NCI-H2227 treated with DMSO at 0.1 percent for 48 hours (cell line): ENCODE results near the gene LPAR2.

Experiments
- DNase-seq: peaks from one replicate; lab custom pipeline; 2025; lab: John Stamatoyannopoulos, UW

The LPAR2 gene

GRCh38 chr19:19597809-19598306 lies 30.2 kb downstream of the LPAR2 start:
- no peak for DNase-seq

DNA sequence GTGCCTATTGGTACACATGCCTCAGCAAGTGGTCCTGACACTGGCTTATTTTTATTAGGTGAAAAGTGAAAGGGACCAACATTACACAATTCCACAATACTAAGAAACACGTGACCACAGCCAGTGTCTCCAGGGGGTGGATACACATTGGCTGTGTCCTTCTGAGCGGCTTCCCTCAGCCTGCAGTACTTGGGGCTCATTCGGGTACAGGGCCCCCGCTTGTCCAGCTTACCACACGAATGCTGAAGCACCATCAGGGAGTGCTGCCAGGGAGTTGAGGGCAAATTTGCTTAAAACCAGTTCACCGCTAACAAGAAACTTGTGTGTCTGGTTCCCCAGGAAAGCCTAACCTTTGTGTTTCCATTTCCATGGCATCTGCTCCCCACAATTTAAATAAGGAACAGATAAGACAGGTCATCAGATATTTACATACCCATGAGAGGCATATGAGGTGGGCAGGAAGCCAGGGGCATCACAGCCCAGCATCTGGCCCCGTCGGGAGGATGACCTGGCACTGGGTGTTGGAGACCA lies 32.8 kb downstream of the LPAR2 start:
- DNase-seq: no peak

- DNase-seq: no peak
Observed at GRCh38 chr19:19594381-19594780, 33.6 kb downstream of the LPAR2 start.

DNA sequence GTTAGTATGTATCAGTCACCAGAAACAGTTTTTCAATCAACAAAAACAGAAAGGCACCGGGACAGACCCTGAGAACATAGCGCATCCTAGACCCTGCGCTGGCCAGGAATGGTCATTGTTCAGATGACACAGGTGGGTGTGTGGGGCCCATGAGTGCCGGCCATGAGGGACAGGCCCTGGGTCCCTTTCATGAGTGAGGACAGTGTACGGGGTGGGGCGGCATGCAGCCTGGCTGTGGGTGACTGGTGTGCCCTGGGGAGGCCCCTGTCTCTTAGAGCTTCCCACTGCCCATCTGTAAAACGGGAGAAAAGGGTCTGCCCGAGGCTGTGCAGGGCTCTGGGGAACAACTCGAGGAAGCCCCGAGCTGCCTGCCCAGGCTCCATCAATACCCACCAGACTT lies 35.3 kb downstream of the LPAR2 start:
- no peak for DNase-seq

DNA sequence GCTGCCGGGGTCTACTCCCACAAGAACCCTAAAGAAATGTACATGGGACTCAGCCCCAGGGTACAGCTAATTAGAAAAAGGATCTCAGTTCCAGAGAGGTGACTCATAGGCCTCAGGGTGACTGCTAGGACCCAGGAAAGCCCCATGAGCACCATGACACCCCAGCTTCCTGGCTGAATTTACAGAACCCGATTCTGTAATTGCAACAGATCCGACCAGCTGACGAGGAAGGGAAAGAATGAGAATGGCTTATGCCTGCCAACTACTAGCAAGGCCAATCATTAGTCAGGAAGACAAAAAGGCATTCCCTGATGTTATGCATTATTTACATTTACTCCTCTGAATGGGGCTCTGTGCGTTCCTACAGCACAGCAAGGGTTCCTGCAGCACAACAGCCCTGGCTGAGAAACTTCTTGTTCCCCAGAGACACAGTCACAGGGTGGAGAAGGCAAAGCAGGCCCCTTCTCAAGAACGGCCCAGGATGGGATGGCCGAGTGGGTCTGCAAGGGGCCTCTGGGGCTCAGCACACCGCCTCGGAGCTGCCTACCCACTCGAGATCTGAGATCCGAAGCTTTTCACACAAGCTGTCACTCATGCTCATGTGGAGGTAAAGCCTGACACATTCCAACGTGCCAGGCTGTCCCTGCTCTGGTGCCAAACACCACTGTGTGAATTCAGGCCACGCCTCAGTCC lies 36.7 kb downstream of the LPAR2 start:
- no peak for DNase-seq

DNA sequence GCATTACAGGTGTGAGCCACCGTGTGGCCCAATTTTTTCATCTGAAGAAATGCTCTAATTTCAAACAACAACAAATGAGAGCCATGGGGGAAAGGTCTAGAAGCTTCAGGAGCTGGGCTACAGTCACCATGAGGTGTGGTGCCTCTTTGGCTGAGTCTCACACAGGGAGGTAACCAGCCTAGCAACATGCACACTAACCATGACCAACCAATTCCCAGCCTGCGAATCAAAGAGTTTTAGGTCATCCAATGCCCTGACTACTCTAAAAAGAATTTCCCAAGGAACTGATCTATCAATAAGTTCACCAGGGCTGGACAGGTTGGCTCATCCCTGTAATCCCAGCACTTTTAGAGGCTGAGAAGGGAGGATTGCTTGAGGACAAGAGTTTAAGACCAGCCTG lies 39.5 kb downstream of the LPAR2 start:
- DNase-seq: no peak

GRCh38 chr19:19587771-19588170 lies 40.2 kb downstream of the LPAR2 start:
- DNase-seq: no peak

GRCh38 chr19:19584356-19584755 lies 43.7 kb downstream of the LPAR2 start:
- DNase-seq: no peak

DNA sequence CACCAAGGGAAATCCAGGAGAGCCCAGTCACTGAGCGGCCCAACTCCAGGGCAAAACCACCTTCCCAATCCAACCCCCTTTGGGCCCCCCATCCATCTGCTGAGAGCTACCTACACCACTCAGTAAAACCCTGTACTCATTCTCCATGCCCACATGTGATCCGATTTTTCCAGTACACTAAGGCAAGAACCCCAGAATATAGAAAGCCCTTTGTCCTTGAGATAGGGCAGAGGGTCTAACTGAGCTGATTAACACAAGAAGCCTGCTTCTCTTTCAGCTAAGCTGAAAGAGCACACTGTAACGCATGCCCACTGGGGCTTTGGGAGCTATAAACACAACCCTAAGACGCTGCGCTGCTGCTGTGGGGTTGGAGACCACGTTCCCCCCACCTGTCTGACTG lies 45.5 kb downstream of the LPAR2 start:
- DNase-seq: no peak

DNA sequence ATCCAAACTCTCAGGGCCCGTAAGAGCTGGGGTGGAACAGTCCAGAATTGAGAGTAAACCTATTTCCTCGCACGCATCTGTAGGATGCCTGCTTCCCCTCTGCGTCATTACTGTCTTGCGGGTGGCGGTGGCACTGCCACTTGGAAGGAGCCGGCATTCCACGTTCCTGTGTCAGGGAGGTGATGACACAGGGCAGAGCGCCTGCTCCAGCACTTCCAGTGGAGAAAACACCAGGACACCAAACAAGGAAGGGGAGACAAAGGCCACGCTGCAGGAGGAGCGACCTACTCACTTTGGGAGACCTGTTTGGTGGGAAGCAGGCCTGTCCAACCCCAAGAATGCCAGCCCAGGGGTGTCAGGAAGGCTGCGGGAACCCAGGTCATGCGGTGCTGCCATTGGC lies 46.6 kb downstream of the LPAR2 start:
- DNase-seq: no peak

DNA sequence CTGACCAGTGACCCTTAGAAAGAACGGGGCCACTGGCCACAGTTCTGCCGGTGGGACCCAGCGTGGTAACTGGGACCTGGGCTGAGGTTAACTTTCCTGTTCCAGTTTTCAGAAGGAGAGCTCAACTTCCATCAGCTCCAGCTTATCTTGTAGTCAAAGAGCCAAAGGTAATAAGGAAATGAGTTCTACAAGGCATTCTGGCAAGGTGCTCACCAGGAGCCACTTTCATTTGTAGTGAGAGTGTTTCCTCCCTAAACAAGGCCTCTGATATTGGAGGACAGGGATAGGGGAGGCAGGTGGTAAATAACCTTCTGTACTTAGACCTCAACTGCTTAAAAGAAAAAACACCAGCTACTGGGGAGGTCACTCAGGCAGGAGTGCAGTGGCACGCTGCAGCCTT lies 47.6 kb downstream of the LPAR2 start:
- DNase-seq: no peak

DNA sequence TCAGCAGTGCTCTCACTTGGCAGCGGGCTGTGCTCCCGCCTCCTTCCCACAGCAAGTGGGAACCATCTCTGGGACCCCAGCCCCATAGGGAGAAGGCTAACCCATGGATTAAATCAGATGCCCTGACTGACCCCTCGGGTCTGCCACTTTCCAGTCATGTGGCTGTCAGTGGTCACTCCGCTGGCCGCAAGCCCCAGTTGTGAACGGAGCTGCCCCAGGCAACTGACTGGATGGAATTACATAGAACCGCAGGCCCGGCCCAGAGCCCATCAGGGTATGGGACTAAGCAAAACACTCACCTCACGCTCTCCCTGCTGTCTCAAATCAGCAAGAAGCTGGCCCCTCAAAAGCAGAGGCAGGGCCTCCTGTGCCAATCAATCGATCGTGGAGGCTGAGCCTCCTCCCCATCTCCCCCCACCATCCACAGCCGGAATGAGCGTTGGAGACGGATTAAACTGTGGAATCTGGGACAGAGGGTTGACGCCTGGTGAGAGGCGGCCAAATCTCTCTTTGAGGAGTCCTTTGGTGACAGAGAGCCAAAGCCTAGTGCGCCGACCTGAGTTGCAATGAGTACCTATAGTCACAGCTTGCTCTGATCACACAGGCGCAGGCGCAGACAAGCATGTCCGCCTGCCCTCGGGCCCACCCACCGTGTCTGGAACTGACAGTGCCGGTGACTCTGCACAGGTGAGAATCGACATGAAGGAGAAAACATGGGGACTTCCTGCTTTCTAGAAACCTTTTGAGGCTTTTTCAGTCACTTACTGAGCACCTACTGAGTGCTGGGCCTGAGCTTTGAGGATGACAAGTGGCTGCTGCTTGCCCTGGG lies 48.3 kb downstream of the LPAR2 start:
- no peak for DNase-seq

DNA sequence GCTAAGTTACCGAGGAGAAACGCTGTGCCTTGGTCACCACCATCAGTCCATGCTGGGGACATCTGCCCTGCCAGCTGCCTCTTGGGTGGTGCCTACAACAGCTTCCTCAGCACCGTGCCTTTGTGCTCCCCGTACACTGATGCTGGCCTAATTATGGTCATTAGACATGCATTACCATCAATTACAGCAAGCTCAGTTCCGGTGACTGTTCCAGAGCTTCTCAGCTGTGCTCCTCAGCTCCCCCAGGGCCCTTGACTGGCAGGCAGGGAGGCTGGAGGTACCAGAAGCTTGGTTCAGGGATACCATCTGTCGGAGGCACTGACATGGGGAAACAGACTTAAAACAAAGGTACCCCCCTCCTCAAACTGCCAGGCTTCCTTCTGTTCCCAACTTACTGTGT lies 49.8 kb downstream of the LPAR2 start:
- DNase-seq: peak; percentile 52

GRCh38 chr19:19575411-19575810 lies 52.6 kb downstream of the LPAR2 start:
- no peak for DNase-seq
